NB4 (cell line): ENCODE data around the gene APH1B.

Experiments used
- CTCF ChIP-seq: IDR thresholded peaks from one replicate; pipeline ENCODE4 v1.5.1; 2012; ENCODE audit warnings: low read depth, low read length
- POLR2A ChIP-seq: IDR thresholded peaks from 2 replicates; pipeline ENCODE4 v1.6.1; 2011; ENCODE audit warnings: mild to moderate bottlenecking; ENCODE audit not compliant: insufficient read length; ENCODE audit errors: extremely low read depth

- TF ChIP-seq CTCF (no peak), POLR2A (no peak)
Measured at GRCh38 chr15:63296195-63296594, 18.8 kb downstream of the APH1B start.
